ENCODE measurements around the gene IL1RL1.

DNA sequence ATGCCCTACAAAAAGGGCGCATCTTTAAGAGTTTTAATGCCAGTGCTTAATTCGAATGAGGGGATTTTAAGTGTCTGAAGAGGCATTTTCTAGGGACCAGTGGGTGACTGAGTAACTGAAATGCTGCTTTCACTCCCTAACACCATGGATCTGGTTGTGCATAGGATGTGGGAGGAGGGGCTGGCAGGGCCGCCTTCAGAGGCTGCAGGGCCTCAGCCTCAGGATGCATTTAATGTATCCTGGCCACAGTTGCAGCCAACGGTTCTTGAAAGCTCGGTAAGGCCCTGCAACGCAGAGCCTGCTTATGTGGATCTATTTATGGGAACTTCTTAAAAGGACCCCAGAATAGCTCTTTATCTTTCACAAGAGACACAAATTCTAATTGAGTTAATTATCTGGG lies 85.8 kb downstream of the IL1RL1 start:
- TF ChIP-seq, protein P1, sequence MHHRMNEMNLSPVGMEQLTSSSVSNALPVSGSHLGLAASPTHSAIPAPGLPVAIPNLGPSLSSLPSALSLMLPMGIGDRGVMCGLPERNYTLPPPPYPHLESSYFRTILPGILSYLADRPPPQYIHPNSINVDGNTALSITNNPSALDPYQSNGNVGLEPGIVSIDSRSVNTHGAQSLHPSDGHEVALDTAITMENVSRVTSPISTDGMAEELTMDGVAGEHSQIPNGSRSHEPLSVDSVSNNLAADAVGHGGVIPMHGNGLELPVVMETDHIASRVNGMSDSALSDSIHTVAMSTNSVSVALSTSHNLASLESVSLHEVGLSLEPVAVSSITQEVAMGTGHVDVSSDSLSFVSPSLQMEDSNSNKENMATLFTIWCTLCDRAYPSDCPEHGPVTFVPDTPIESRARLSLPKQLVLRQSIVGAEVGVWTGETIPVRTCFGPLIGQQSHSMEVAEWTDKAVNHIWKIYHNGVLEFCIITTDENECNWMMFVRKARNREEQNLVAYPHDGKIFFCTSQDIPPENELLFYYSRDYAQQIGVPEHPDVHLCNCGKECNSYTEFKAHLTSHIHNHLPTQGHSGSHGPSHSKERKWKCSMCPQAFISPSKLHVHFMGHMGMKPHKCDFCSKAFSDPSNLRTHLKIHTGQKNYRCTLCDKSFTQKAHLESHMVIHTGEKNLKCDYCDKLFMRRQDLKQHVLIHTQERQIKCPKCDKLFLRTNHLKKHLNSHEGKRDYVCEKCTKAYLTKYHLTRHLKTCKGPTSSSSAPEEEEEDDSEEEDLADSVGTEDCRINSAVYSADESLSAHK (tag by site-specific recombination; IDR thresholded peaks at IDR 0.05), result no peak
- TF ChIP-seq, protein P2, sequence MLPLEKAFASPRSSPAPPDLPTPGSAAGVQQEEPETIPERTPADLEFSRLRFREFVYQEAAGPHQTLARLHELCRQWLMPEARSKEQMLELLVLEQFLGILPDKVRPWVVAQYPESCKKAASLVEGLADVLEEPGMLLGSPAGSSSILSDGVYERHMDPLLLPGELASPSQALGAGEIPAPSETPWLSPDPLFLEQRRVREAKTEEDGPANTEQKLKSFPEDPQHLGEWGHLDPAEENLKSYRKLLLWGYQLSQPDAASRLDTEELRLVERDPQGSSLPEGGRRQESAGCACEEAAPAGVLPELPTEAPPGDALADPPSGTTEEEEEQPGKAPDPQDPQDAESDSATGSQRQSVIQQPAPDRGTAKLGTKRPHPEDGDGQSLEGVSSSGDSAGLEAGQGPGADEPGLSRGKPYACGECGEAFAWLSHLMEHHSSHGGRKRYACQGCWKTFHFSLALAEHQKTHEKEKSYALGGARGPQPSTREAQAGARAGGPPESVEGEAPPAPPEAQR (tag by site-specific recombination; IDR thresholded peaks at IDR 0.05), result no peak
- TF ChIP-seq, protein P3, sequence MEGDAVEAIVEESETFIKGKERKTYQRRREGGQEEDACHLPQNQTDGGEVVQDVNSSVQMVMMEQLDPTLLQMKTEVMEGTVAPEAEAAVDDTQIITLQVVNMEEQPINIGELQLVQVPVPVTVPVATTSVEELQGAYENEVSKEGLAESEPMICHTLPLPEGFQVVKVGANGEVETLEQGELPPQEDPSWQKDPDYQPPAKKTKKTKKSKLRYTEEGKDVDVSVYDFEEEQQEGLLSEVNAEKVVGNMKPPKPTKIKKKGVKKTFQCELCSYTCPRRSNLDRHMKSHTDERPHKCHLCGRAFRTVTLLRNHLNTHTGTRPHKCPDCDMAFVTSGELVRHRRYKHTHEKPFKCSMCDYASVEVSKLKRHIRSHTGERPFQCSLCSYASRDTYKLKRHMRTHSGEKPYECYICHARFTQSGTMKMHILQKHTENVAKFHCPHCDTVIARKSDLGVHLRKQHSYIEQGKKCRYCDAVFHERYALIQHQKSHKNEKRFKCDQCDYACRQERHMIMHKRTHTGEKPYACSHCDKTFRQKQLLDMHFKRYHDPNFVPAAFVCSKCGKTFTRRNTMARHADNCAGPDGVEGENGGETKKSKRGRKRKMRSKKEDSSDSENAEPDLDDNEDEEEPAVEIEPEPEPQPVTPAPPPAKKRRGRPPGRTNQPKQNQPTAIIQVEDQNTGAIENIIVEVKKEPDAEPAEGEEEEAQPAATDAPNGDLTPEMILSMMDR (tag by site-specific recombination; IDR thresholded peaks at IDR 0.05), result no peak
- TF ChIP-seq TCF7L2 (IDR thresholded peaks at IDR 0.05; ENCODE audit: borderline replicate concordance, low read depth, low read length) (no peak), ZNF433 (tag by site-specific recombination; IDR thresholded peaks at IDR 0.05; ENCODE audit: low read depth) (no peak), ZFP41 (tag by site-specific recombination; IDR thresholded peaks at IDR 0.05; ENCODE audit: borderline replicate concordance) (no peak), ZNF501 (tag by site-specific recombination; IDR thresholded peaks at IDR 0.05) (no peak), ZNF157 (tag by site-specific recombination; IDR thresholded peaks at IDR 0.05) (no peak), ZNF561 (tag by site-specific recombination; IDR thresholded peaks at IDR 0.05; ENCODE audit: borderline replicate concordance) (no peak), ZNF768 (tag by site-specific recombination; IDR thresholded peaks at IDR 0.05) (no peak), REPIN1 (tag by site-specific recombination; IDR thresholded peaks at IDR 0.05; ENCODE audit: low read depth) (no peak)
- TF ChIP-seq, protein P4, sequence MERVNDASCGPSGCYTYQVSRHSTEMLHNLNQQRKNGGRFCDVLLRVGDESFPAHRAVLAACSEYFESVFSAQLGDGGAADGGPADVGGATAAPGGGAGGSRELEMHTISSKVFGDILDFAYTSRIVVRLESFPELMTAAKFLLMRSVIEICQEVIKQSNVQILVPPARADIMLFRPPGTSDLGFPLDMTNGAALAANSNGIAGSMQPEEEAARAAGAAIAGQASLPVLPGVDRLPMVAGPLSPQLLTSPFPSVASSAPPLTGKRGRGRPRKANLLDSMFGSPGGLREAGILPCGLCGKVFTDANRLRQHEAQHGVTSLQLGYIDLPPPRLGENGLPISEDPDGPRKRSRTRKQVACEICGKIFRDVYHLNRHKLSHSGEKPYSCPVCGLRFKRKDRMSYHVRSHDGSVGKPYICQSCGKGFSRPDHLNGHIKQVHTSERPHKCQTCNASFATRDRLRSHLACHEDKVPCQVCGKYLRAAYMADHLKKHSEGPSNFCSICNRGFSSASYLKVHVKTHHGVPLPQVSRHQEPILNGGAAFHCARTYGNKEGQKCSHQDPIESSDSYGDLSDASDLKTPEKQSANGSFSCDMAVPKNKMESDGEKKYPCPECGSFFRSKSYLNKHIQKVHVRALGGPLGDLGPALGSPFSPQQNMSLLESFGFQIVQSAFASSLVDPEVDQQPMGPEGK (tag by site-specific recombination; IDR thresholded peaks at IDR 0.05), result no peak
- TF ChIP-seq, protein P5, sequence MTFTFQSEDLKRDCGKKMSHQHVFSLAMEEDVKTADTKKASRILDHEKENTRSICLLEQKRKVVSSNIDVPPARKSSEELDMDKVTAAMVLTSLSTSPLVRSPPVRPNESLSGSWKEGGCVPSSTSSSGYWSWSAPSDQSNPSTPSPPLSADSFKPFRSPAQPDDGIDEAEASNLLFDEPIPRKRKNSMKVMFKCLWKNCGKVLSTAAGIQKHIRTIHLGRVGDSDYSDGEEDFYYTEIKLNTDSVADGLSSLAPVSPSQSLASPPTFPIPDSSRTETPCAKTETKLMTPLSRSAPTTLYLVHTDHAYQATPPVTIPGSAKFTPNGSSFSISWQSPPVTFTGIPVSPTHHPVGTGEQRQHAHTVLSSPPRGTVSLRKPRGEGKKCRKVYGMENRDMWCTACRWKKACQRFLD (tag by site-specific recombination; IDR thresholded peaks at IDR 0.05), result no peak
